ENCODE measurements around the gene EPN2. TPM values are rescaled to one million over a fixed set of nuclear protein-coding genes. Genes with fewer than 3 reads are reported as not detected.
"Not testable (repeated sequence)": the region's sequence is repeated elsewhere in the genome, so short reads cannot be mapped to it uniquely, and the experiment has no call there.

EPN2 gene
- total and polyA plus RNA-seq, 2 experiments from 2014 or later = 34.0 to 149 TPM

- TF ChIP-seq, protein P1, sequence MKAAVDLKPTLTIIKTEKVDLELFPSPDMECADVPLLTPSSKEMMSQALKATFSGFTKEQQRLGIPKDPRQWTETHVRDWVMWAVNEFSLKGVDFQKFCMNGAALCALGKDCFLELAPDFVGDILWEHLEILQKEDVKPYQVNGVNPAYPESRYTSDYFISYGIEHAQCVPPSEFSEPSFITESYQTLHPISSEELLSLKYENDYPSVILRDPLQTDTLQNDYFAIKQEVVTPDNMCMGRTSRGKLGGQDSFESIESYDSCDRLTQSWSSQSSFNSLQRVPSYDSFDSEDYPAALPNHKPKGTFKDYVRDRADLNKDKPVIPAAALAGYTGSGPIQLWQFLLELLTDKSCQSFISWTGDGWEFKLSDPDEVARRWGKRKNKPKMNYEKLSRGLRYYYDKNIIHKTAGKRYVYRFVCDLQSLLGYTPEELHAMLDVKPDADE (IDR thresholded peaks at IDR 0.05) = no peak
- no peak for TF ChIP-seq REST (IDR thresholded peaks at IDR 0.05; ENCODE audit: unreplicated experiment)
- TF ChIP-seq, protein P2, sequence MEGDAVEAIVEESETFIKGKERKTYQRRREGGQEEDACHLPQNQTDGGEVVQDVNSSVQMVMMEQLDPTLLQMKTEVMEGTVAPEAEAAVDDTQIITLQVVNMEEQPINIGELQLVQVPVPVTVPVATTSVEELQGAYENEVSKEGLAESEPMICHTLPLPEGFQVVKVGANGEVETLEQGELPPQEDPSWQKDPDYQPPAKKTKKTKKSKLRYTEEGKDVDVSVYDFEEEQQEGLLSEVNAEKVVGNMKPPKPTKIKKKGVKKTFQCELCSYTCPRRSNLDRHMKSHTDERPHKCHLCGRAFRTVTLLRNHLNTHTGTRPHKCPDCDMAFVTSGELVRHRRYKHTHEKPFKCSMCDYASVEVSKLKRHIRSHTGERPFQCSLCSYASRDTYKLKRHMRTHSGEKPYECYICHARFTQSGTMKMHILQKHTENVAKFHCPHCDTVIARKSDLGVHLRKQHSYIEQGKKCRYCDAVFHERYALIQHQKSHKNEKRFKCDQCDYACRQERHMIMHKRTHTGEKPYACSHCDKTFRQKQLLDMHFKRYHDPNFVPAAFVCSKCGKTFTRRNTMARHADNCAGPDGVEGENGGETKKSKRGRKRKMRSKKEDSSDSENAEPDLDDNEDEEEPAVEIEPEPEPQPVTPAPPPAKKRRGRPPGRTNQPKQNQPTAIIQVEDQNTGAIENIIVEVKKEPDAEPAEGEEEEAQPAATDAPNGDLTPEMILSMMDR (conservative IDR thresholded peaks at IDR 0.05; ENCODE audit: low read depth in 2 of 2) = no peak
Observed at GRCh38 chr17:19274893-19275292, 37.7 kb downstream of the EPN2 start (continued).

GRCh38 chr17:19275457-19276127, 38.4 kb downstream of the EPN2 start:
- Histone ChIP-seq H3K4me2 (no peak overlapping the region), H2AFZ (no peak overlapping the region), H3K79me2 (replicated peaks; ENCODE audit: insufficient read depth) (peaks cover 75% of the 10 kb centered on the region), H4K20me1 (replicated peaks; ENCODE audit: insufficient read depth) (peaks cover 18% of the 10 kb centered on the region), H3K27ac (ENCODE audit: low read depth) (no peak overlapping the region), H3F3A (replicated peaks; ENCODE audit: low read depth) (no peaks in the 10 kb centered on the region), H3K4me3 (no peak overlapping the region), H3K36me3 (ENCODE audit: insufficient read depth) (no peaks in the 10 kb centered on the region), H3K4me1 (ENCODE audit: insufficient read depth) (peaks cover 3% of the 10 kb centered on the region), H3K9me2 (ENCODE audit: insufficient read depth) (no peaks in the 10 kb centered on the region), H3K27me3 (ENCODE audit: insufficient read depth) (no peaks in the 10 kb centered on the region)
- peaks cover 30% of the 10 kb centered on the region for H3K4me1 Mint-ChIP-seq
- DNase-seq (ENCODE audit: low spot score) (no peak), ATAC-seq (no peak)
- no peaks in the 10 kb centered on the region for H3K9me3 Mint-ChIP-seq
- H3K27ac Mint-ChIP-seq = no peak overlapping the region
- TF ChIP-seq ZNF114 (CRISPR knock-in tag; IDR thresholded peaks at IDR 0.05) = no peak
- TF ChIP-seq CREB1 (CRISPR knock-in tag; IDR thresholded peaks at IDR 0.05; ENCODE audit: low read depth) = no peak
- TF ChIP-seq ZNF462 (CRISPR knock-in tag; IDR thresholded peaks at IDR 0.05) = no peak
- peaks cover 6% of the 10 kb centered on the region for H3K27me3 Mint-ChIP-seq (ENCODE audit: insufficient read depth, low read depth, poor library complexity)
- H3K36me3 Mint-ChIP-seq (ENCODE audit: low read depth) = peaks cover 20% of the 10 kb centered on the region; the same call in 2 of the 3 replicates
- no peak overlapping the region for H3K4me3 Mint-ChIP-seq

GRCh38 chr17:19278284-19278683, 41.1 kb downstream of the EPN2 start:
- not testable (repeated sequence) for H3K4me3 ChIP-seq; DNase-seq (ENCODE audit: low spot score); H3K9me3 Mint-ChIP-seq; H3K36me3 ChIP-seq (ENCODE audit: insufficient read depth); H3K27me3 ChIP-seq (ENCODE audit: insufficient read depth); H4K20me1 ChIP-seq (replicated peaks; ENCODE audit: insufficient read depth); H3K27ac ChIP-seq (ENCODE audit: low read depth); H3K27me3 Mint-ChIP-seq (ENCODE audit: insufficient read depth, low read depth, poor library complexity); ATAC-seq; H3K9me2 ChIP-seq (ENCODE audit: insufficient read depth); H2AFZ ChIP-seq; H3K4me2 ChIP-seq; H3K4me3 Mint-ChIP-seq; H3K27ac Mint-ChIP-seq; H3F3A ChIP-seq (replicated peaks; ENCODE audit: low read depth)
- Mint-ChIP-seq H3K36me3 (ENCODE audit: low read depth) (peaks cover 32% of the 10 kb centered on the region), H3K4me1 (peaks cover 17% of the 10 kb centered on the region)
- Histone ChIP-seq H3K79me2 (replicated peaks; ENCODE audit: insufficient read depth) (peaks cover 69% of the 10 kb centered on the region), H3K4me1 (ENCODE audit: insufficient read depth) (peaks cover 18% of the 10 kb centered on the region)
